Dedifferentiated amniotic fluid mesenchymal stem cell (primary cell): Measurements from ENCODE around the gene SPACA1.
"Not testable (repeated sequence)": the region's sequence is repeated elsewhere in the genome, so short reads cannot be mapped to it uniquely, and the experiment has no call there.

Experiments used
- DNase-seq: peaks from one replicate; pipeline ENCODE4 v3.0.0-alpha.2; 2016; ENCODE audit errors: extremely low spot score

Gene SPACA1, protein sequence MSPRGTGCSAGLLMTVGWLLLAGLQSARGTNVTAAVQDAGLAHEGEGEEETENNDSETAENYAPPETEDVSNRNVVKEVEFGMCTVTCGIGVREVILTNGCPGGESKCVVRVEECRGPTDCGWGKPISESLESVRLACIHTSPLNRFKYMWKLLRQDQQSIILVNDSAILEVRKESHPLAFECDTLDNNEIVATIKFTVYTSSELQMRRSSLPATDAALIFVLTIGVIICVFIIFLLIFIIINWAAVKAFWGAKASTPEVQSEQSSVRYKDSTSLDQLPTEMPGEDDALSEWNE

DNA sequence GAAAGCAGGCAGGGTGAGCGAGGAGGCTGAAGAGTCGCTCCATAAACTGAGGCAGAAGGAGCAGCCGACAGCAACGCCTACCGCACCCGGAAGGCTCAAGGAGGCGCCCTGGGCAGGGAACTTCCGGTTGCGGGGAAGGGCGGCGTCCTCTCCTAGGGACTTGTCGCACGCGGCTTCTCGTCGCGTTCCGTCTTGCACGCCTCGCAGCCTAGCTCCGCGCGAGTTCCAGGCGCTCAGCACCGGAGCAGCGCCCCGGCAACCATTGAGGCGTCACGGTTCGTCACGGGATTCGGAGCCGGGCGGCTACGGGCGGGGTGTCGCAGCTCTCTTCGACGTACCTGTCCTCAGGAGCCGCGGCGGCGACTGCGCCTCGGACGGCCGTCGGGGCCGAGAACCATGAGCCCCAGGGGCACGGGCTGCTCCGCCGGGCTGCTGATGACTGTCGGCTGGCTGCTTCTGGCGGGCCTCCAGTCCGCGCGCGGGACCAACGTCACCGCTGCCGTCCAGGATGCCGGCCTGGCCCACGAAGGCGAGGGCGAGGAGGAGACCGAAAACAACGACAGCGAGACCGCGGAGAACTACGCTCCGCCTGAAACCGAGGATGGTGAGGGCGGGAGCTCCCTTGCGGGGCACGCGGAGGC is at the start of gene SPACA1:
Gene SPACA1, plus strand, starts transcription at position 332 of the 641 bp plus-strand sequence. Its CDS starts 65 bp downstream, at position 397.
- DNase-seq, result no peak

DNA sequence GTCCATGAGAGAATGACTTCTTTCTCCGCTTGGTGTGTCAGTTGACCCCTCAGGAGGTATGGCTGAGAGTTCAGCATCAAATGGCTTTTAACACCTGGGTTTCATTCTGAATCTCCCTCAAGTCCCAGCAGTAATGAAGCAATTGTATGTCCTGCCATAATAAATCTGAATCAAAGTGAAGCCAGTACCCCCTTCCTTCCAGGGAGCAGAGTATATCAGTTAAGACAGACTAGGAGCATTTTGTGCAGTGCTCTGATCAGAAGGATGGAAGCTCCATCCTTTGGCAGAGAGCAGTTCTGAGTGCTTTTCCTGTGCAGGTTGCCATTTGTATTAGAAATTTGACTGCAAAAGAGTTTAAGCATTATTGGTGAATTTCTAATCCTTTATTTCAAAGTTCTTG is 46.9 kb upstream of the SPACA1 start:
- no peak for DNase-seq

DNA sequence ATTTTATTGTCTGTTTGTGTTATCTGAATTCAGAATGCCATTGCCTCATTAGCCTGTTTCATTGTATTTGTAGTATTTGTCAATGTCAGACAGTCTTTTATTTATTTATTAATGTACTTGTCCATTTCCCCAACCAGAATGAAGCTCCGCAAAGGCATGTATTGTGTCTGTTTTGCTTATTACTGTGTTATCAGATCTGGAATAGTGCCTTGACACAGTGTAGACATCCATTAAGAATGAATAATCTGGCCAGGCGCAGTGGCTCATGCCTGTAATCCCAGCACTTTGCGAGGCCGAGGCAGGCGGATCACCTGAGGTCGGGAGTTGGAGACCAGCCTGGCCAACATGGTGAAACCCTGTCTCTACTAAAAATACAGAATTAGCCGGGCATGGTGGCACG is 46.4 kb upstream of the SPACA1 start:
- not testable (repeated sequence) for DNase-seq

DNA sequence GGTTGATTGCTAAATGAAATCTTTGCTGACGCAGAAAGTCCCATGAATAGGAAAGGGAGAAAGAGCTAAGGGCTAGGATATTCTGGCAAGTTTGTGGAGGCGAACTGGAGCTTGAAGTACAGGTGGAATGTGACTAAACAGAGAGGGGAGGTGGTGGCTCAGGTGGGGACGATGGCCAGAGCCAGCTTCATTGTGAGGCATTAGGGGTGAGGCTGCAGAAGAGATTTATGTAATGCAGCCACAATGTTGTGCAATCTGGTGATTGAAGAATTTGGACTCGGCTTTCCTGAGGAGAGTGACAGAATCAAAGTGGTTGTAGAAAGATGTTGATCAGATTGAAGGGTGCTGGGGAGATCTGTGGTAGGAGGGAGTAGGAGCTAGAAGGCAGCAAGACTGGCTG is 42.9 kb upstream of the SPACA1 start:
- DNase-seq, result no peak

DNA sequence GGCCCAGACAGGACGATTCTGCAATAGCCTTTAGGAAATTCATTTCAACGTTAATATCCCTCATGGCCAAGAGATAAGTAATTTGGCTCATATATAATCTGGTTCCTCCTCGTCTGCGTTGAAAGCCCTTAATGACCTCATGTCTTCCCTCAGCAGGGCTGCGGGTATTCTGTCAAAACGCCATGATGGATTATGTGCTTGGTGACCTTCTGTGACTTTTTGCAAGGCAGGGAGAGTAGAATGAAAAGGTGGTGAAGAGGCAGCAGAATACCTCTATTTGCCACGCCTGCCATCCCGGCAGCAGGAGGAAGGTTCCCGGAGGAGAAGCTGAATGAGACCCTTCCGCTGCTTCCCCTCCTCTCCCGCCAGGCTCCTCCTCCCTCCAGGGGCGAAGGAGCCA is 41.1 kb upstream of the SPACA1 start:
- DNase-seq, result no peak

DNA sequence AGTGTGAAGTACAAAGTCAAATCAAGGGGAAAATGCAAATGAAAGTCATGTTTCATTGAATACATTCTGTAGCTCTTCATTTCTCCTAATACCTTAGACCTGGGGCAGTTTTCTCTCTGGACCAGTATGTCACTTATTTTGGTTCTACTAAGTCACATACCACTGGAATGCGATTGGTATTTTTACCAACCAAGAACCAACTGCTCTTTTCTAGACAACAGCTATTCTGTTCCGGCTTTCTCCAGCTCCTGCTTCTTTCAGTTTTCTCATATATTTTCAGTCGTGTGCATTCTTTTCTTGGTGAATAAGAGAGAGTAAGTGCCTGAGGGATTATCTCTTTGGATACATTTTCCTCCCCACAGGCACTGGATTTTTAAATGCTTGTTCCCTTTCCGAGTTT is 39.2 kb upstream of the SPACA1 start:
- no peak for DNase-seq

DNA sequence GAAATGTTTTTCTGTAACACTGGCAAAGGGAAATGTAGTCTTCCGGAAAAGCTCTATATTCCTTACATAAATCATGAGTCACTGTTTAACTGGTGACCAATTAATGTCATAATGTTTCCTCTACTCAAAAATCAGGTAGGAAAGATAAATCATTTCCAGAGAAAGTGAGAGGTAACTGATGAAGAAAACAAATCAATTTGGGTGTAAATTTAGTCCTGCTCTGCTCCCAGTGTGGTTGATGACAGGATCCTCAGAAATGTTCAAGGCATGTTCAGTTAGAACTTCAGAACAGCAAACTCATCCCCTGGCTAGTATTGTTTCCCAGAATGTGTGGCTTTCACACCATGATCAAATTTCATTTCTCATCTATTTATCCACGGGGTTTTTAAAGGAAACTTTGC is 38.8 kb upstream of the SPACA1 start:
- no peak for DNase-seq

DNA sequence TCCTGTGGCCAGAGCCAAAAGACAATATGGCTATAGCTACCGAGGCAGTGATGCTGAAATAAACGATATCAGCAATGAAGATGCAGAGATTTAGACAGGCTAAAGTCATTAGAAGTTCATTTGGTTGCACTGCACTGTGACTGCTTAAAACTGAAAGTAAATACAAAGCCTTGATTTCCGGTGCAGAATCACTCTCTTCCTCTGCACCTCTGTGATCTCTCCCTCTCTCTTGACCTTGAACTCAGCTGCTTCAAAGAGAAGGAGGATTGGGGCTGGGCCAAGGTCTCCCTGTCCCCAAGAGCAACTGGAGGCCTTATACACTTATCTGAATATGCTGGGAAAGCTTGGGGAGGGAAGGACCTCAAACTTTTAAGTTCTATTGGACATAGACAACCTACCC is 34.6 kb upstream of the SPACA1 start:
- DNase-seq, result no peak

DNA sequence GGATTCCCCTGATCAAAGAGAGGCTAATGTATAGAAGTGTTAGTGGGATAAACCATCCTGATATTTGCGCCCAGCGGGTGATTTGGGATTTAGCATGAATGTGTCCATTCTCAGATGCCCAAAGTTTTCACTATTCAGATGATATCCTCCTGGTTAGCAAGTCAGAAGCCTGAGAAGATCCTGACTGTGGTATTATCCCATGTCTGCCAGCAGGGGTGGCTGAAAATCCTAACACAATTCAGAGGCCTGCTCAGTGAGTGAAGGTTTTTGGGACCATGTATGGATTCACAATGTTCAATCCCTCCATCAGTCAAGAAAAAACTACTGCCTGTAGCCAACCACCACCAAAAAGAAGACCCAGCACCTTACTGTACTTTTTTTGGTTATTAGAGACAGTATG is 34.1 kb upstream of the SPACA1 start:
- no peak for DNase-seq

DNA sequence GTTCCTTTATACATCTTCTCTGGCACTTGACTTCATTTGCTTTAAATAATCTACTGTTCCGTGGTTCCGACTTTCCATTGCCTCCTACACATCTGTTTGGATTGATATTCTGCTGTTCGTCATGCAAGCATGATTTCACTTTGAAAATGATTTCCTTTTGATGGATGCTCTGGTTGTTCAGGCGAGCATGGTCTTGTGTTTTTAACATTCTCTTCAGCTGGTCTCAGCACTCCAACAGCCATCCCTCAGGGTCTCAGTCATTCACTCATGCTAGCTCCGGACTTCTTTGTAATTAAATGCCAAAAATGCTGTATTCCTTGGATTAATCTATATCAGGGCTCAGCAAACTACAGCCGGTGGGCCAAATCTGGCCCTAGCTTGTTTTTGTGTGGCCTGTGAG is 27.2 kb upstream of the SPACA1 start:
- DNase-seq, result no peak

DNA sequence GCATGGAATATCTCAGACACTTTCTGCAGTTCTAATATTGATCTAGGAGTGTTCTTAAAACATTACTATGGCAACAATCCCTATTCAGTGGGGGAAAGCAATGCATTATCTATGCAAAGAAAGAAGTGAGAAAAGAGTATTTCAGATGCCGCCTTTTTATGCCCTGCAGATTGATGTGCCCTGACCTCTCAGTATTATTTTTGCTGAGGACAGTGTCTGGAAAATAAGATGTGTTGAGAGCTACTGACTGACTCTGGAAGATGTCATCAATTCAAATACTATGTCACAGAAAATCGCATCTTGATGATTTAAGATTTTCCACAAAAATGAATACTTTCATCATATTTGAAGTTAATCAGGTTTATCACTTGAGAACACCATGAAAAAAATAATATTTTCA is 22.9 kb upstream of the SPACA1 start:
- DNase-seq, result no peak

DNA sequence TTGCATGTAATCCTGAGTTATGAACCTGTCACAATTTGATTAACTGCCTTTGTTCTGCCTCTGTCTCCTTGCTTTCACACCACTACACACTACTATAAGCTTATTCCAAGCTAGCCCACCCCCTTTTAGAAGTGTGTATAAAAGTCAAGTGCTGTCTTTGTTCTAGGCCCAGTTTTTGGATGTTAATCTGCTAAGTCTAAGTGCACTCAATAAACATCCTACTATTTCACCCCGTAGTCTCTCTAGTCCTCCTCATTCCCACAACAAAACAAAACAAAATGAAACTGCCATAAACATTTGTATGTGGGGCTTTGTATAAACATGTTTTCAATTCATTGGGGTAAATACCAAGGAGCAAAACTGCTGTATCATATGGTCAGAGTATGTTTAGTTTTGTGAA is 16.1 kb upstream of the SPACA1 start:
- no peak for DNase-seq

DNA sequence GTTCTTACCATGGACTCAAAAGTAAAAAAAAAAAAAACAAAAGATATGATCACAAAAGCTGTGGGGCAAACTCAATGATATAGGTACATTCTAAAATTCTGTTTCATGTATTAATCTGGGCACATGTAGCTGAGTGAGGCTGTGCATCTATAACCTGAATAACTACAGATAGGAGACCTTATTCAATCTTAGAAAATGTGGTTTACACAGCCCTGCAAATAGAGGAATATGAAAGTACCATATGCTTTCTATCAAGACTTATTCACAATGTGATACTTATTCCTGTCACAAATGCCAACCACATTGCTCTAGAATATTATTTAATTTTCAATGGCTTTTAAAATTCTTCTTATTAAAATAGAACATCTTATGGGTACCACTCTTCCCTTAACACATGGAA is 3.1 kb upstream of the SPACA1 start:
- no peak for DNase-seq

DNA sequence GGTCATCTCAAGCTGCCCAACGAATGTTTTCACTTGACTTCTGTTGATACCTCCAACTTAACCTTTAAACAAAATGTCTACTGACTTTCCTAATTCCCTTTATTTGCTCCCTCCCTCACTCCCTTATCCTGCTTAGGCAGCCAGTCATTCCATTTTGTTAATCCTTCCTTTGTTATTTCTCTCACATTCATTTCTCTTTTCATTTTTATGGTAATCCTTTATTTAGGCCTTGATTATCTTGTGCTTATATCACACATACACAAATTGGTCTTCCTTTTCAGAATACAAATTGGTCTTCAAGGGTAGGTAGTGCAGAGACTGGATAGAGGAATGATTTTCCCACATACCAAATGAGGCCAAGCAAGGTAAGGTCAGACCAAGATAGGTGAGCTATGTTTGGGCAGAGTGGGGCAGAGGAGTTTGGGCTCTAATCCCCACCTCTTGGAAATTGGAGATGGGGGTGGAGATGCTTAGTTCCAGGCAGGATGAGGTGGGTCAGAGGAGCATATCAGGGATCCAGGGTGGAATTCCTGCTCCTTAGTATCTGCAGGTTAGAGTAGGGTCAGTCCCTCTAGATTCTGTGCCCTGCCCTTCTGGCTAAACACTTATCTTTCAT is 2.0 kb upstream of the SPACA1 start:
- DNase-seq, result no peak

DNA sequence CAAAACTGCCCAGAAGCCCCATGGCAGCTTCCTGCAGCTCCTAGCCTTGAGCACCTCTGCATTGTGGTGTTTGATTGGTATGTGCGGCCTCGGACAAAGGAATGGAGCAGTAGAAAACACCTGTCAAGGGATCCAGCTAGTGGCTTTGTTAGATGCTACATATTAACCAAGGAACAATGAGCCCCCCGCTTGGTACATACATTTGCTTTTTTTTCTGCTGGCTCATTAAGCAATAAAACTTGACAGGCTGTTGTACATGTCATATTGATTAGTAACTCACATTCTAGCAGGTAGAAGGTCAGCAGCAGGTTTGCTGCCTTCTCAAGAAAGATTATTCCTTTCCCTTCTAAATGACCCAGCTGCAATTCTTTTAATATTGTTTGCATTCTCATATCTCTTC is 937 bp downstream of the SPACA1 start:
- DNase-seq, result no peak

DNA sequence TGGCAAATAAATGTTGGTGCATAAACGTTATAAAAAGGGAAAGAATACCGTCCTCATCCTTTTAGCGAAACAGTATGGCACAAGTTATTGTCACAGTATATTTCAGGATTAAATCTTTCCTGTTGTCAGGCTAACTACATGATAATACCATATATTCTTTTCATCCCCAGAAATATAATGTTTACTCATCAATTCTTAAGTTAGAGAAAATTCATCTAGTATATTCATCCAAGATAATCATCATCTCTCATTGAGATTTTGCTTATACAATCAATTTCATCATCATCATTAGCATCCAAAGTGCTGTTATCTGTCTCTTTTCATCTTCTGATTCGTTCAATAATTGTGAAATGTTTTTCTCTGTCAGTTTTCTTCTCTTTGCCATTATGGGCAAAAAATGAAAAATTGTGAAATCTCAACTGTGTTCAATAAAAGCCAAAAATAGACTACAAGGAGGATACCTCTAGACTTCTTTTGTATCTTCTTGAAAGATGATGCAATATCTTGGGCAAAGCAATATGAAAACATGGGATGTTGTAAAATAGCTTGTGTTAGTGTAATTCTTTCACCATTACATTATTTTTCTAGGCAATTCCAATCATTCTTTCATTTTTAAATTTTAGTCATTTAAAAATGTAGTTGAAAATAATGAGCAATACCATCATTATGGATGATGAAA is 2.6 kb downstream of the SPACA1 start:
- no peak for DNase-seq

DNA sequence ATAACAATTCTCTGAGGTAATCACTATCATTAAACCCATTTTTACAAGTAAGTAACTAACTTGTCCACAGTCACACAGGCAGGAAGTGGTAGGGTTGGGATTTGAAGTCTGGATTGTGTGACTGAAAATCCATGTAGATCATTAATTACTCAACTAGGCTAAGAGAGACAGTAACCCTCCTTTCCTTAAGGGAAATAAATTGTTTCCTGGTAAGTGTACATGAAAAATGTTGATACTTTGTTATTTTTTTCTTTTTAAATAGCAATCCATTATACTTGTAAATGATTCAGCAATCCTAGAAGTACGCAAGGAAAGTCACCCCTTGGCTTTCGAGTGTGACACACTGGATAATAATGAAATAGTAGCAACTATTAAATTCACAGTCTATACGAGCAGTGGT is 11.6 kb downstream of the SPACA1 start:
- no peak for DNase-seq

DNA sequence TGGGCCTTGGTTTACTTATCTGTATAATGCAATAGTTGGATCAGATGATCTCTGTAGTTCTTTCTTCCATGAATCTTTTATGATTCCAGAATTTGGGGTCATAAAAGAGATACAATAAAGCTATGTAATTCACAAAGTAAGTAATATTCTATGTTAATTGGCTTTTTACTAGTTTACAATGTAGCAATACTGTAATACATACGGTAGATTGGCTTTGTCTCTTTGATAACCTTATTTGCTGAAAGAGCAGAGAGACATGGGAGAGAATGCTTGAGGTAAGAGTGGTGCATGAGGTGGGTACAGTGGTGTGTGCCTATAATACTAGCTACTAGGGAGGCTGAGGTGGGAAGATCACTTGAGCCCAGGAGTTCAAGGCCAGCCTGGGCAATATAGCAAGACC is 14.7 kb downstream of the SPACA1 start:
- no peak for DNase-seq

DNA sequence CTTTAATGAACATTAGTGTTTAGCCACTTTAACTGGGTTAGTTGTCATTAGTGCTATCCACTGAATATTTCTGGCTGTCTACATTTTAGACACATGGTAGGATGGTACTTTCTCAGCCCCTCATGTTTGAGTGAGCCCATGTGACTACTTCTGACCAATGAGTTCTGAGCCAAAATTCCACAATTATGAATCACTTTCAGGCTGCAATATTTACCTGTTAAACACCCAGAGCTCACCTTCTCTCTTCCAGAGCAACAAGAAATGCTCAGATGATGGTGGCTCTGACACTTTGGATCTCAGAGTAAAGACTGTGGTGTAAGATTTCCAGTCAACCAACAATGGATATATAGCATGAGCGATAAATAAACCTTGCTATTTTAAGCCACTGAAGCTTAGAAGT is 24.8 kb downstream of the SPACA1 start:
- DNase-seq, result no peak

DNA sequence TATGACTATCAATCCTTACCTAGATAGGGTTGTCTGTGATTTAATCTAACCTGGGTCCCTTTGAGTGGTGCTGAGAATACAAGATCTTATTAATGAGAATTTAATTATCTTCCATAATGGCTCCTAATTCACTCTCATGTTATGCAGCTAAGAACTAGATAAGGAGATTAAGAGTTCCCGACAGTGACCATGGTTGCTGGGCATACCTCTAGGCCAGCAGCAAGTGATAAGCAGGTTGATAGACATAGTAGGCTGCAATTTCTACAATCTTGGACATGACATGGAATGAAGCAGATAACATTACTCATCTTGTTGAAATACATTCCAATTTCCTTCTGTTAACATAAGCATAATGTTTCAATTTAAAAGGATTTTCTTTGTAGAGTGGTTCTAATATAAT is 27.1 kb downstream of the SPACA1 start:
- no peak for DNase-seq

DNA sequence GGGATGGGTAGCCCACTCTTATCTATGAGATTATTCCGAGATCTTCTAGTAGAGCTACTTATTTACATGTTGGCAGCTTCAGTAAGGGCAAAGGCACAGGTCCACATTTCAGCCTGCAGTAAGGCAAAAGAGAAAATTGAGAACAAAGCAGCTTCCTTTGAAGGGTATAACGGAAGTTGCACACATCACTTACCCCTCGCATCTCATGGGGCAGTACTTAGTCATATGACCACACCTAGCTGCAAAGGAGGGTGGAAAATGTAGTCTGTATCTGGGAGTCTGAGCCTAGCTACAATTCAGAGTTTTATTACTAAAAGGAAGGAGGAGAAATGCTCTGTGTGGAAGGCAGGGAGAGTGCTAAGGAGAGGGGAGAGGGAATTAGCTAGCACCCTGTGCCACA is 29.7 kb downstream of the SPACA1 start:
- DNase-seq, result no peak

DNA sequence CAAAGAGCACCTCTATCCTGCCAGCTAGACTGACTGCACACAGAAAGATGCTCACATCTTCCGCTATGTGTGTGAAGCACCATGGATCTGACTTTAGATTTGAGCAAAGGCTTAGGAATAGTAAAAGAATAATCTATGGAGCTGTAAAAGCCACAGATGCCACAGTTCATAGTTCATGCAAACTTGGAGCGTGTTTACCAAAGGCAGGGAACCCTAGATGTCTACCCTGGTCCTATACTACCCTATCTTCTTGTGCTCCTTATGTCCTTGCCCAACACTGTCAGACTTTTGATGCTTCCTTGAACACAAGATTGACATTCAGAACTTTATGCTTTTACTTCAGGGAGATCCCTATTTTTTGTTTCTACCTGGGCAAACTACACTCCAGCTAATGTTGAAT is 39.2 kb downstream of the SPACA1 start:
- DNase-seq, result no peak

DNA sequence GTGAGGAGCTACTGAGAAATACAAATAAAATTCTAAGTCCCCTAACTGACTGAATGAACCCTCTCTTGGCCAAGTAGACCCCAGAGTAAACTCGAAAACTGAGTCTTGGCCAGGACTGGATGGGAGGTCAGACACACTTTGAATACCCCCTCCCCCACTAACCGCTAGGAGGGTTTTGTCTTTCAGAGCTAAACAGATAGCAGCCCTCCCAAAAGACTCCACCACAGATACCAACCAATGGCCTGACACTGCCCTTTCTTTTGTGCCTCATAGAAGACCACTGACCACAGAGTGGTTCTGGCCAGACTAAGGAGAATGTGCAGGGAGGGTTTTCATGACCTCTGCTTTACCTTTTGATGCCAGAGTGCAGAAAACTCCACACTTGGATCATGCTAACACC is 42.1 kb downstream of the SPACA1 start:
- no peak for DNase-seq
